Stimulated activated CD4-positive, alpha-beta T cell treated with anti-CD3 and anti-CD28 coated beads, Interleukin-15, amount 100 ng/mL, for 1 hour (primary cell): ENCODE results near the gene ACTBL2.
"Not testable (repeated sequence)": the region's sequence is repeated elsewhere in the genome, so short reads cannot be mapped to it uniquely, and the experiment has no call there.

Source experiments
- DNase-seq, 2 donors: peaks; one replicate each; pipeline ENCODE4 v3.0.0-alpha.2; 2020; ENCODE audit warnings: low read depth in 1 of 2, low spot score in 1 of 2

ACTBL2 gene

DNA sequence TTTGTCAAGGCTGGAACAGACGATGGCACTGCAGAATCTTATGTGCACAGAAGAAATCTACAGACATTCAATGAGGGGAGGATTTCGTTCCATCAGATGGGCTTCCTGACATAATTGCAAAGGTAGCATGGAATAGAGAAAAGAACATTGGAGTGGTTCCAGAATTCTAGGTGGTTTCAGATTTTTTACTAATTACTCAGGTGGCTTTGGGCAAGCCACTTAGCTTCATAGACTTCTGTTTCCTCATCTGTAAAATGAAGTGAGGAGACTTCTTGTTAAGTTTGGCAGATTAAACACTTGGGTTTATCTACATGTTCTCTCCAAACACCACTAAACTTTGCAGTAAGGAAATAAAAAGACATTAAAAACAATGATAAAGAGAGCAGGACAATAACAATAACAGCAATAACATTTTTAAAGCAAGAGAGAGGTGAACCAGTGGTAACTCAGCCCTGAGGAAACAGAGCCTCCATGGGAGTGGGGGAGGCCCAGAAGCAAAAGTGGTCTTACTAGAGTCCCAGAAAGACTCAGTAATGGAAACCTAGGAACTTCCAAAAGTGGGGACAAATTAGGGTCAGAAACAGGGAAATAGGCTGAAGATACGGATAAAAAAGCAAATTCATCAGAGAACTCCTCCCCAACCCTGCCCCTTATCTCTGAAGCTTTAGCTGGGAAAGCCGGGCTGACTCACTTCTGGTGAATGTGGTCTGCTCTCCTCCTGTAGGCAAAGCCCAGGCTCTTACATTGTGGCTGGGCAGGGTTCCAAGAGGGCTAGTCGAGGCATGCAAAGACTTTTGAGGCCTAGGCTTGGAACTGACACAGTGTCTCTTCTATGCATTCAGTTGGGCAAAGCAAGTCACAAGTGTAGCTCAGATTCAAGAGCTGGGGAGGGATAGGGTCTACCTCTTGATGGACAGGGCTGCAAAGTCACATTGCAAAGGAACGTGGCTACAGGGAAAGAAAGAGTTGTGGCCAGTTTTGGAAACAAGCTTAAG lies 11.8 kb upstream of the ACTBL2 start:
- DNase-seq: no peak

DNA sequence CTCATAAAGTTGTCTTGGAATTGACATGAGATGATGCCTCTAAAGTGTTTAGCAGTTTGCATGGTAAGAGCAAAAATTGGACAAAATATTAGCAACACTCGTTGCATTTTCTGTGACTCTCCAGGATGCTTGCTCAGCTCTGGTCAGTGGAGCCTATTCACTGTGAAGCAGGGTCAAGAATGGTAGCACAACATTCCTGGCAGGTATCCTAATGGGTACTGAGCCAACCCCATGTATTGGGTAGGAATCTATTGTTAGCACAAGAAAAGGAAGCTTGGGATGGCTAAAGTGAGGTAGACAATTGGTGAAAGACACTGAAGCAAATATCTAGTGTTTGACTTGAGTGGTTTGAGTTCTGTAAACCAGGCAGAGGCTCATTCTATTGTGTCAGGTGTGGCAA lies 10.4 kb upstream of the ACTBL2 start:
- DNase-seq: no peak

DNA sequence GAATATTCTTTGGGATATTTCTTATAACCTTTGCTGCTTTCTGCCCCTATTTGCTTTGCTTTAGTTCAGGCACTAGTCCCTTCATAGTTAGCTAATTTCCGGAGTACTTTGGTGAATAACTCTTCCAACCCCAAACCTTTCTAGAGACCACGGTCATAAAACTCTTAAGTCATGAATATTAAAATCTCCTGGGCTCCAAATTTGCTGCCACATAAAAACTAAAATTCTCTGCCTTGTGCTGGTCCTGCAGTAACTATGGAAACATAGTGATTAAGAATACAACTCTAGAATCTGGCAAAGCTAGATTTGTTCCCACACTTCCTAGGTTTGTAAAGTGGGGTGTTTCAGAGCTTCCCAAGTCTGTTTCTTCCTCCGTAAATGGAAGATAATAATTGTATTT lies 10.0 kb upstream of the ACTBL2 start:
- no peak for DNase-seq

DNA sequence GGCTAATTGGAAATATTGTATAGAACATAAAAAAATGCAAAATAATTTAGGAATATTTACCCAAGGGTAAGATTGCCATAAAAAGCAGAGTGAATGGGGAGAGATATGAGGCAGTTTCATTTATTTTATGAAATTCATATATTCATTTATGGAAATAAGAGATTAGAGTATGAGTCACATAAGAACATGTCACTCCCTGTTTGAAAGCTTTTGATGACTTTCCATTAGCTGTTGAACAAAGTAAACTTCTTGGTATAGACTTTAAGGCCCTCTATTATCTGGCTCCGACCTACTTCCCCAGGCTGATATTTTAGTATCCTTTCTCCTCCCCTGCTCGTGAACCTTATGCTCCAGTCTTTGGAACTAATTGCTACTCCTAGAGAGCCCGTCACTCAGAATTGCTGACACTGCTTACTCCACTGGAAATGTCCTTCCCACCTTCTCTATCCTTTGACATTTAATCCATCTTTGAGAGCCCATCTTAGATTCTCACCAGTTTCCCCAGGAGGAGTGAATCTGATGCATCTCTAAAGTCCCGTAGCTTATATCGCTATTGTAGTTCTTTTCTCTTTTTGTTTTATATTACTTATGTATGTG lies 8.9 kb upstream of the ACTBL2 start:
- no peak for DNase-seq

DNA sequence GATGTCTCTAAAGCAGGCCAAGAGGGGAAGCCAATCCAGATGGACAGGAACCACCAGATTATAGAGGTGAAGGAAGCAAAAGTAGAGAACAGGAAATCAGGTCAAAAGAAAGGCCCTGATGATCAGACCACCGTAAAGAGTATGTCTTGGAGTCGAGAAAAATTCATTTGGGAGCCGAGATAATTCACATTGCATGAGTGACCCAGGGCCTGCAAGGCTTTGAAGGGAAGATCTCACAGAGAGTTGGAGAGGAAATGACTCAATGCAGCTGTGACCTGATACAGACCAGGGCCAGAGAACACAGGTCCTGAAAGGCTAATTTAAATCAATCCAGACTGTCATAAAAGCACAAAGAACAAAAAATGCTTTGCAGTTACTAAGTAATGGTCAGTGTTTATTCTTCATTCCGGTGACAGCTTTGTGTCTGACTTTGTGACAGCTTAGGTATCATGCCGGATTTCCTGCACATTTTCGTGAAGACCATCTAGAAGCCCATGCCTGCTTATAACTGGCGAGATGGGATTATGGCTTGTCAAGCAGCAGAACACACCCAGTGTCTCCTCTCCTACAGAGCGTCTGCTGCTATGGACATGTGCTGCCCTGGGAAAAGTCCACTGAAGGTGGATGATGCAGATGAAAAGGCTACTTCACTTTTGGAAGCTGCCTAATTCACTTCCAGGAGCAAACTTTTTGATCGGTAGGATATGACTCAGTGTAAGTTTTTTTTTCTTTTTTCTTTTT lies 5.8 kb upstream of the ACTBL2 start:
- no peak for DNase-seq

DNA sequence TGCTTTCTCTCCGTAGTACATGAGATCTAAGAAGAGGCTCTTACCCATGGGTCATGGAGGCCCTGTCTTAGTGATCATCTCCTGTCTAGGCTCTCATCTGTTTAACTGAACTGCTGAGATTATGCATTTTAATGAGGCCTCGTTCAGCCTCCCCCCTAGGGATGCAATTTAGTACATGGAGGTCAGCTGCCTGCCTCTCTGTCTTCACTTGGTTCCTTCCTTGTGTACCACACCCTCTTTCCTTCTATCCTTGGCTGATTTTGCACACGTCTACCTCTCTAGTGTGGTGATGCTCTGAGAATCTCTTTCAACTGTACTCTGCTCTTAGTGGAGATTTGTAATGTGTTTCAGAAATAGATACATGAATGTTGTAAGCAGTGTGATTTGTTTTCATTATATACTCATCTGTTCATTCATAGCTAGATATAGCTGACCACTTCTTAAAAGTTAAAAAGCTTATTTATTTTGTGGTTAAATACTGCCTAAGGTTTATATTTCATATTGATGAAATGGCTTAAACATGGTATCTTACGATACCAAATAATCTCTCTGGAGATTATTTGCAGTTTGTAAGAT lies 3.5 kb upstream of the ACTBL2 start:
- DNase-seq: no peak

DNA sequence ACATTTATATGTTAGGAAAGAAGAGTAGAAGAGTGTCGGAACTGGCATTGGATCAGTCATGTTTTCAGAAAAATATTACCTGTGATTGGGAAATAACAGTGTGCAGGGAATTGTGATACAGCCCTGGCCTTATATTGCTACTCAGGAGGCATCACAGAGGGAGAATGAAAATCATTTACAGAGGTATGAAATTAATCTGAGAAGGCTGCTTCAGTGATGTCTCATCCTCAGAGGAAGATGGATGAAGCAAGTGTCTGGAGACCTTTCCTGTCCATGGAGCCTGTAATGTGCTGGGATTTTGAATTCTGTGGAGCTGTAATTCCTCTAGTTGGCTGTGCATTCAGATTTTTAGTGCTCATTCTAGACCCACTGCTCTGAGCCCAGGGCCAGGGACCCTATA lies 3.8 kb downstream of the ACTBL2 start:
- no peak for DNase-seq

DNA sequence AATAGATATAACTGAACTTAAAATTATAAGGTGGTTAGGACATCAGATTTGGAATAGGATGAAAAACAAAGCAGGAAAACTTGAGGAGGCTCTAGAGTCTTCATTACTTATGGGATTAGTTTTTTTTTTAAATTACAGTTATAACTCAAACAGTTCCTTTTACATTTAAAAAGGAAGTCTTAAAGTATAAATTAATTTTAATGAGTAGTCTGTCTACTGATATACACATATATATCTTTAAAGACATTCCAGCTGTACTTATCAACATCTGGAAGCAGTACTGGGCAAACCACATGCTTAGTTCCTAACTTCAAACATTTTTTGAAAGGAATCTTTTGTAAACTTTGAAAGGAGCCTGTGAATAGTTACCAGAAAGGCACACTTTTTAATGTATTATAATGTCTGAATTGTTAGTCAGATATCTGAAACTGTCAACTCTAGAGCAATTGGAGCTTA lies 6.0 kb downstream of the ACTBL2 start:
- no peak for DNase-seq

DNA sequence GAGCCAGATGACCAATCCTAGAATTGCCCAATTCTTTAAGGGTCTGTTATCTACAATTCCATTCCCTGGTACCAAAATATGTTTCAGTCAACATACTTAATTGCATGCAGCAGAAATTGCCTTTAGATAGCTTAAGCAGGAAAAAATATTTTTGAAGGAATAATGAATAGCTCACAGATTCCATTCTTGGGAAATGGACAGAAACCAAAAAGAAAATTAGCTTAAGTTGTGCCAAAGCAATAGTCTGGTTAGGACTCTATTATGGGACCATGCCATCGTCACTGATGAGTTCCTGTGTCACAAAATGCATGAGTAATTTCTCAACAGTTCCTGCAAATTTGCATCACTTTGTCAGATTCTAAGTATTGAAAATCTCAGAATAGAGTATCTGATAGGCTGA lies 12.3 kb downstream of the ACTBL2 start:
- no peak for DNase-seq

DNA sequence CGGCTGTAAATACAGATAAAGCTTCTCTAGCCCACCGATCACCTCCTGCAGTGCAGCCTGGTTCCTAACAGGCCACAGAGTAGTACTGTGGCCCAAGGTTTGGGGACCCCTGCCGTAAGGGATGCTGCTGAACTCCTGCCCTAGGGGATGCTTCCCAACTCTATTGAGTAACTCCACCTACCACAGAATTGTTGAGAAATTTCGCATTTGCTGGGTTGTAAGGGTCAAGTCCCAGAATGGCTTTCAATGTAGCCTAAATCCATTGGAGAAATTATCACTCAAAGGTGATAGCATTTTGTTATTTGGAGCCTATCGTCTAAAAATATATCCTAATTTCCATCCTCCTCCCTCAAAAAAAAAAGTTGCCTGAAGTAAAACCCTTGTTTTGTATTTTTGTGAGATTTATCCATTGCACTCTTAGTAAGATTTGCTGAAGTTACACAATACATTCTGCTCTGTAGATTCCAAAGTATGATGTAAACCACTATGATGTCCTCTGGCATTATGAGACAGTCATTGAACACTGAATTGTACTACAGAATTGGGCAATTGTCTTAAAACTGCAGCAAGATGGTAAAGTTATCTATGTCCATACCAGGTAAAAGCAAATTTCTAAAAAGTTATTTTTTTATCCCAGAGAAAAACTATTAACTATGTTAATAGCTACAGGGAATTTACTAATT lies 14.0 kb downstream of the ACTBL2 start:
- DNase-seq: no peak

DNA sequence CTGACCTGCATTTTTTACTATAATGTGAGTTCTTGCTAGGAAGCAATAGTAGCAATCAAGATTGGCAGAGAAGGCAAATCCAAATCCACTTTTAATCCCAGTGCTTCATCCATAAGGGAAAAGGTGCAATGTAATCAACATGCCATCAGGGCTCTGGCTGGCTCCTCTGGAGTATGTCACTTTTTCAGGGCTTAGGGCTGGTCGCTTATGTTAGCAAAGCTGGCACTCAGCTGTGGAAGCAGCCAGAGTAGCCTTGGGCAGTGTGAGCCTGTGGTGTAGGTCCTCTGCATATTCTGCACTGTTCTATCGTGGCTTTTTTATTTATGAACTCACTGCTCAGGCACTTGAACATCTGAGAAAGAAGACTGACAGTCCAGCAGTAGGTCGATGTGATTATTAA lies 16.1 kb downstream of the ACTBL2 start:
- DNase-seq: no peak

DNA sequence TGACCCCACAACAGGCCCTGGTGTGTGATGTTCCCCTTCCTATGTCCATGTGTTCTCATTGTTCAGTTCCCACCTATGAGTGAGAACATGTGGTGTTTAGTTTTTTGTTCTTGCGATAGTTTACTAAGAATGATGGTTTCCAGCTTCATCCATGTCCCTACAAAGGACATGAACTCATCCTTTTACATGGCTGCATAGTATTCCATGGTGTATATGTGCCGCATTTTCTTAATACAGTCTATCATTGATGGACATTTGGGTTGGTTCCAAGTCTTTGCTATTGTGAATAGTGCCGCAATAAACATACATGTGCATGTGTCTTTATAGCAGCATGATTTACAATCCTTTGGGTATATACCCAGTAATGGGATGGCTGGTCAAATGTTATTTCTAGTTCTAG lies 22.6 kb downstream of the ACTBL2 start:
- DNase-seq: not testable (repeated sequence)

DNA sequence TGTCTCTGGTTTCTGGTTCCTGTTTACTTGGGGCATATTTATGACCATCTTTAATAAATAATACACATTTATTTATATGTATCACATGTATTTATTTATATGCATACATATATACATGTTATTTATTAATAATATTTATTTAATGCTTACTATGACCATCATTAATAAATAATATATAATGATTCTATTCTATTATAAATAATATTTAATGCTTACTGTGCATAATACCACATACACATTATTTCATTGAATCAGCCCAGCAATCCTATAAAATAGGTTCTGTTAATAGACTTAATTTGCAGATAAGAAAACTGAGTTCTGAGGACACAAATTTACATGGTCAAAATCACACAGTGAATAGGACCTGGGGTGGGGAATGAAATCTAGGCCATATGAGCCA lies 24.2 kb downstream of the ACTBL2 start:
- DNase-seq: no peak

DNA sequence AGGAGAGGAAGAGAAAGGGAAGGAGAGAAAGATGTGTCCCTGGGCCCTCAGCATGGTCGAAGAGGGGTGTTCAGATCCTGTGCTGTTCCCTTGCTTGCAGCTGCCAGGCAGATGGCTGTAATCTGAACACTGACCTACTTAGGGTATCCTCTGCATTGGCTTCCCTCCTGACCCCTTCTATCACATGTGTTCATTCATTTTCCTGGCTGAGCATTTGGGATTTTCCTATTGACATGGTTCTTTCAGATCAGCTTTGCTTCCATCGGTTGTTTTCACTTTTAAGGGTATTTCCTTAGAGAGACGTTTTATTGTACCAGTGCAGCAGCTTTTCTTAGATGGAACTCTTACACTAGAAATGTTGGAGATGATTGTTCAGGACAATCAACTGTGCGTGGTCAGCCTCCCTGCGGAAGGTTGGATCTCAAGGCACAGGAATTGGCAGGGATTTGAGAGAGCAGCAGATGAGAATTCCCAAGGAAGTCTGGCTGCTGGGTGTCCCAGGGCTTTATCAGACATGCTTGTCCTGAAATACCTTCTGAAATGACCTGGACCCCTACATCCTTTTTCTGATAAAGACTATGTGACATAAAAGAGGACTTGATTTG lies 26.0 kb downstream of the ACTBL2 start:
- DNase-seq: no peak

DNA sequence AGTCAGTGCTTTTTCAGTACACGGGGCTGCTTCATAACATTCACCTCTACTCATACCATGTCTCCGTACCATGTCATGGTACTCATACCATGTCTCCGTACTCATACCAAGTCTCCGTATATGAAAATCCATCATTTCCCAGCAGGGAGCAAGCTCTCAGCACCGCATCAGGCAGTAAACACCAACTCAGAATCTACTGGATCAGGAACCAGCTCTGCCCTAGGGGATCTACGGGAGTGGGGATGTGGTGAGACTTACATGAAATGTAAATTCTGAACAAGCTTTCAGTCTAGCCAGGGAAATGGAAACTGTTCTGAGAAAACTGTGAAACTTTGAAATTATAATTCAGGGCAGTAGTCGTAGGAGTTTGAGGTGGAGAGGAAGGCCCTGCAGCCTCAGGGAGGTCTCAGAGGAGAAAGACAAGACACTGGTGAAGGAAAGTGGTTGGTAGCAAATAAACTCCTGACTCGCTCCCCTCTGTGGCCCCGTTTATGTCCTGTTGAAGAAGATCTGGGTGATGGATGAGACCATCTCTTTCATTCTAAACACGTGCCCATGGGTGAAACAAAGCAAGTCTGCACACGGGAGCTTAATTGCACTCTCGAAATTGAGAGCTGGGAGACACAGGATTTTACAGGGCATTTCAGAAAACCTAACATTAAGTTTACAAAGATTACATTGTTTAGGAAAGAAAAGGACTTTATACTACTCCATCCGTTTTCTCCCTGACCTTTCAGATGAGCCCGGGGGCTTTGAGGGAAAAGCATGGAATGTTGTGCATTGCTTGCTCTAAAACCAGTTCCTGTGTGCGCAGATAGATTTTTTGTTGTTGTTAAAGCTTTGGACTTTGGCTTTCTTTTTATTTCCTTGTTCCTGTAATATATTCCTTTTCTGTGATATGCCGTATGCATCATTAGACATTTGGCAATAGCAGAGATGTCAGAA lies 26.8 kb downstream of the ACTBL2 start:
- DNase-seq: no peak

DNA sequence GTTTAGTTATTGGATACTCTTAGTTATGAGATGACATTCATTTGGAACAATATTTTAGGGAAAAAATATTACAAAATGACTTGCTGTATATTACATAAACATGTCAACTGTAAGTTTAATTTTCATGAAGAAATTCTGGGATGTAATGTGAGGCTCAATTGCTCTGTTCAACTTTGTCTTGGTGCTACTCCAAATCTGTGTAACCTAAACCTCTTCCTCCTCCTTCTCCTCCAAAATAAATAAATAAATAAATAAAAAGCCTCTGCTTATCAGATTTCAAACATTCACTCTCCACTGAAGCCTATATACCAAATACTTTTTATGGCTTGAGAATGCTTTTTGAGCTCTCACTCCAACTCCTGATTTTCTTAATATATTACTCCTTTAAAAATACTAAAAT lies 27.7 kb downstream of the ACTBL2 start:
- DNase-seq: no peak

DNA sequence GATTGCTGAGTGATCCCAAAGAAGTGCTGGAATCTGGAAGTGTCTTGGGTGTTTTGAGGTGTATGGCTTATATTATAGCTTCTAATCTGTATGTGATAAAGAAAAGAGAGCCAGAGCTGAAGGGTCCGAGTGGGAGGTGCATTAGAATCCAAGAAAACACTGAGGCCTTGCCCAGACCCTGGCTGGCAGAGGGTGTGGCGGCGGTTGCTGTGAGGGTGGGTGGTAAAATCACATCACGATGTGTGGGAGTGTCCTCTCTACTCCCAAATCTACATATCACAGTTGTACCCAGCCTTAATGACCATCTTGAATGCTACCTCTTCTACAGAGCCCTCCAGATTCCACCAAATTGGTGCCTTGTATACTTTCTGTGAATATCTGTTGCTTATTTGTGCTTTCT lies 28.9 kb downstream of the ACTBL2 start:
- DNase-seq: no peak

DNA sequence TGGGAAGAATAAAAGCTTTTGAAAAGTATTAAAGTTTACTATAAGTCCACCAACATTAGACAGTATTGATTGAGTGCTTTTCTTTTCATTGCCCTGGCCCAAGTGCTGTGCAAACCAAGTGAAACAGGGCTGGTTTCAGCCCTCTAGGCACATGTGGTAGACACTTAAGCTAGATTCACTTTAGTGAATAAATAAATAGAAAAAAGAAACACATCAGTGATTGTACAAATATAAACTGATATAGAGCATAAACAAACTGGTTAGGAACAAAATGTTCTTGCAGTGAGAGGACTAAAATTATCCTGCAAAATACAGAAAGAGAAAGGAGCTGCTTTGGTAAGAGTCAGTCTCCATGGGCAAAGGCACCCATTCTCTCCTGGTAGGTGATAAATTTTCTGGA lies 29.7 kb downstream of the ACTBL2 start:
- no peak for DNase-seq
